Measurements from ENCODE around the gene FTSJ3.
"Not testable (repeated sequence)": the region's sequence is repeated elsewhere in the genome, so short reads cannot be mapped to it uniquely, and the experiment has no call there.

FTSJ3 gene

GRCh38 chr17:63827002-63827800 lies at the start of gene FTSJ3, which contains the start of gene PSMC5:
Gene FTSJ3, minus strand, starts transcription at chr17:63827663. Its CDS starts 761 bp downstream, at chr17:63826902.
Gene PSMC5, plus strand, starts transcription at chr17:63827431. Its CDS starts 60 bp downstream, at chr17:63827491.
- peak; percentile 84 to 89 (median 87) for DNase-seq (ENCODE audit: low read depth in 2 of 3, low spot score in 2 of 3)

DNA sequence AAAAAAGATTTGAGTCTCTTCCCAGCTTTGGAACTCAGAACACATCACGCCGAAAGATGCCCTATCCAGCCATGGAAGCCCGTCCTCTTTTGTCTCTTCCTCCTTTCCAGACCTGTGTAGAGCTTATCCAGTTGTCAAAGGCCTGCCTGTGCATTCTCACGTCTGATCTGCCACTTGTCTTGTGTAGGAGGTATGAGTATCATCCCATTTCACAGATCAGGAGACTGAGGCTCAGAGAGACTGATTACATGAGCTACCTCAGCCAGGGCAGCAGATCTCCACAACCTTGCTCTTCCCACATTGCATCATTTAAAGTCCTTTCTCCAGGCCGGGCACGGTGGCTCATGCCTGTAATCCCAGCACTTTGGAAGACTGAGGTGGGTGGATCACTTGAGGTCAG lies 47.2 kb upstream of the FTSJ3 start:
- not testable (repeated sequence) for DNase-seq (ENCODE audit: low read depth in 2 of 3, low spot score in 2 of 3)

DNA sequence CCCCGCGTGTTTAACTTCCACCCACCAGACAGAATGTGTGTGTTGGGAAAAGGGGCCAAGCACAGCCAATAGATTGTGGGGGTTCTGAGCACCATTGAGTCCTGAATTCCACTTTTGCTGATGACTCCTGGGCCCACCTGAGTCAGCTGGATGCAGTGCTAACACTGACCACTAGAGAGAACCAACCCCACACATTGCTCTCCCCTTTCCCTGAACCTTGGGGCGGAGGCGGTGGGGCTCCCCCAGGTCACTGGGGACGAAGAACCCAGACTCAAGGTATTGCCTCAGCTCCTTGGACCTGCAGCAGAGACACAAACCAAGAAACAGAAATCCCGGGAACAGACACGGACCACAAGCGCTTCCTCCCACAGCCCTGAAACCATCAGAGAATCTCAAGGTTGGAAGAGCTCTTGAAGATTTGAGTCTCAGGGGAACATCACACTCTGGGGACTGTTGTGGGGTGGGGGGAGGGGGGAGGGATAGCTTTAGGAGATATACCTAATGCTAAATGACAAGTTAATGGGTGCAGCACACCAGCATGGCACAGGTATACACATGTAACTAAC lies 46.7 kb upstream of the FTSJ3 start:
- not testable (repeated sequence) for DNase-seq (ENCODE audit: low read depth in 2 of 3, low spot score in 2 of 3)

DNA sequence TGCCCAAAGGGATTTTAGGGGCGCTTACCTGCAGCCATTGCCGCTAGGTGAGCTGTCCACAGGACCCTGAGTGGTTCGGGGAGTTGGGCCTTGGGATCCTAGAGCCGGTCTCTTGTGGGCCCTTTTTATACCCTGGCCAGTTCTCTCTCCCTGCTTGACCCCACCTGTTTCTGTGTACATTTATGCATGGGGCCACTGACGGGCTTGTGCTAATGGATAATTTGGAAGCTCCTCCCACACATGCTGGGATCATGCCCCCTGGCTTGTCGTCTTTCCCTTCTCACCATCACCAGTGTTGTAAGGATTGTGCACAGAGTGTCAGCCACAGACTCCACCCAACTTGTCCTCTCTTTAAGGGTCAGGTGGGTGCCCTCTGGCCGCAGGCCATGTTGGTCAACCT lies 46.1 kb upstream of the FTSJ3 start, which contains the start of gene CSH2:
Gene CSH2 (minus strand): TSS at position 101 of the 400 bp plus-strand sequence. CDS start 63 bp downstream, at position 38.
- DNase-seq (ENCODE audit: low read depth in 2 of 3, low spot score in 2 of 3) = not testable (repeated sequence)

- not testable (repeated sequence) for DNase-seq (ENCODE audit: low read depth in 2 of 3, low spot score in 2 of 3)
Observed at GRCh38 chr17:63871646-63872365, 44.3 kb upstream of the FTSJ3 start.

GRCh38 chr17:63870292-63870665 lies 42.8 kb upstream of the FTSJ3 start:
- not testable (repeated sequence) for DNase-seq (ENCODE audit: low read depth in 2 of 3, low spot score in 2 of 3)

GRCh38 chr17:63869491-63870291 lies 42.2 kb upstream of the FTSJ3 start:
- not testable (repeated sequence) for DNase-seq (ENCODE audit: low read depth in 2 of 3, low spot score in 2 of 3)

DNA sequence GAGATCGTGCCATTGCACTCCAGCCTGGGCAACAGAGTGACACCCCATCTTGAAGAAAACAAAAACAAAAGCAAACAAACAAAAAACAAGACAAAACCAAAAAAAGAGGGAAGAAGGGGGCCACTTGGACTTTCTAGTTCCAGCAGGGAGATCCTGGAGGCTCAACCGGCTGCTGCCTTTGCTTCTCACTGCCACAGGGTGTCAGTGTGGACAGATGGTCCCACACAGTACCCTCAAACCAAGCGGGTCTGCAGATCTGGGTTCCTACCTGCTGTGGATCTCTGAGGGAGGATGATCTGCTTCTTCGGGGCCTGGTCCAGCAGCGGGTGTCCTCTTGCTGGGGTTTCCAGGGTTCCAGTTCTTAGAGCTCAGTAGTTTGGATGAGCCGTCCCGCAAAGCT lies 39.2 kb upstream of the FTSJ3 start:
- DNase-seq (ENCODE audit: low read depth in 2 of 3, low spot score in 2 of 3) = not testable (repeated sequence)

DNA sequence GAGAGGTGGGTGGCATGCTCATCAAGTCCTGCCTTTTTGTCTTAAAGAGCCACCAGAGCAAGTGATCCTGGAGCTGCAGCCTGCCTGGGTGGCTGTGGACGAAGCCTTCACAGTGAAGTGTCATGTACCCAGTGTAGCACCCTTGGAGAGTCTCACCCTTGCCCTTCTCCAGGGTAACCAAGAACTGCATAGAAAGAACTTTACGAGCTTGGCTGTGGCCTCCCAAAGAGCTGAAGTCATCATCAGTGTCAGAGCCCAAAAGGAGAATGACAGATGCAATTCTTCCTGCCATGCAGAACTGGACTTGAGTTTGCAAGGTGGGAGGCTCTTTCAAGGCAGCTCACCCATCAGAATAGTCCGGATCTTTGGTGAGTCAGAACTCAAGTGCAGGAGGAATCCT lies 31.8 kb upstream of the FTSJ3 start:
- DNase-seq (ENCODE audit: low read depth in 2 of 3, low spot score in 2 of 3) = no peak

DNA sequence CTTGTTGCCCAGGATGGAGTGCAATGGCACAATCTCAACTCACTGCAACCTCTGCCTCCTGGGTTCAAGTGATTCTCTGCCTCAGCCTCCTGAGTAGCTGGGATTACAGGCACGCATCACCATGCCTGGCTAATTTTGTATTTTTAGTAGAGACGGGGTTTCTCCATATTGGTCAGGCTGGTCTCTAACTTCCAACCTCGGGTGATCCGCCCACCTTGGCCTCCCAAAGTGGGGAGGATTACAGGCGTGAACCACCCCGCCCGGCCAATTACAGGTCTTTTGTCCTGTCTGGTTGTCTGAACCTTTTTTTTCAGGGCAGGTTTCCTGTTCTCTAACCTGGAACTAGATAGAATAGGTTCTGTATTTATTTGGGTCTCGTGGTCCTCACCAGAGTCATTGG lies 29.0 kb upstream of the FTSJ3 start:
- not testable (repeated sequence) for DNase-seq (ENCODE audit: low read depth in 2 of 3, low spot score in 2 of 3)

- DNase-seq (ENCODE audit: low read depth in 2 of 3, low spot score in 2 of 3) = no peak
Observed at GRCh38 chr17:63855185-63855584, 27.7 kb upstream of the FTSJ3 start.

DNA sequence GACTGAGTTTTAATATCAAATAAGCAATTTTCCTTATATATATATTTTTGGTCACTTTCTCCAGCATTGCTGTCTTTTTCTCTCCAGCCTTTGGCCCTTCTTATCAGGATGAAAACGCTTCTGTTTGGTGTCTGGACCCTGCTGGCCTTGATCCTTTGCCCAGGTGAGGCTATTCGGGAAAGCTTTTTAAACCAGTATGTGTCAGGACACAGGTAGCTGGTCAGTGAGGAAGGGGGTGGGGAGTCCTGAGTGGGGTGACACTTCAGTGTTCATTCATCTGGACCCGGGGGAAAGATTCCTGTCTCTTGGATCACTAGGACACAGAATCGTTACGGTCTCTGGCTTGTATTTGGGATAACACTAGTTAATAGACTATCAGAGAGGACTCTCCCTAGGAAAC lies 27.2 kb upstream of the FTSJ3 start:
- DNase-seq (ENCODE audit: low read depth in 2 of 3, low spot score in 2 of 3) = no peak

DNA sequence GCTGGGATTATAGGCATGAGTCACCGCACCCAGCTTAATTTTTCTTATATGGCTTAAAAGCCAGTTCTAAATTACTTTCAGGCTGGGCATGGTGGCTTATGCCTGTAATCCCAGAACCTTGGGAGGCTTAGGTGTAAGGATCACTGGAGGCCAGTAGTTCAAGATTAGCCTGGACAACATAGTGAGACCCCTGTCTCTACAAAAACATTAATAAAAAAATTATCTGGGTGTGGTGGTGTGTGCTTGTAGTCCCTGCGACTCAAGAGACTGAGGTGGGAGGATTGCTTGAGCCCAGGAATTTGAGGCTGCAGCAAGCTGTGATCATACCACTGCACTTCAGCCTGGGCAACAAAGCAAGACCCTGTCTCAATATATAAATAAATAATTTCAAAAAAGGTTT lies 25.8 kb upstream of the FTSJ3 start:
- DNase-seq (ENCODE audit: low read depth in 2 of 3, low spot score in 2 of 3) = no peak

GRCh38 chr17:63850401-63850800 lies 22.9 kb upstream of the FTSJ3 start:
- no peak for DNase-seq (ENCODE audit: low read depth in 2 of 3, low spot score in 2 of 3)

DNA sequence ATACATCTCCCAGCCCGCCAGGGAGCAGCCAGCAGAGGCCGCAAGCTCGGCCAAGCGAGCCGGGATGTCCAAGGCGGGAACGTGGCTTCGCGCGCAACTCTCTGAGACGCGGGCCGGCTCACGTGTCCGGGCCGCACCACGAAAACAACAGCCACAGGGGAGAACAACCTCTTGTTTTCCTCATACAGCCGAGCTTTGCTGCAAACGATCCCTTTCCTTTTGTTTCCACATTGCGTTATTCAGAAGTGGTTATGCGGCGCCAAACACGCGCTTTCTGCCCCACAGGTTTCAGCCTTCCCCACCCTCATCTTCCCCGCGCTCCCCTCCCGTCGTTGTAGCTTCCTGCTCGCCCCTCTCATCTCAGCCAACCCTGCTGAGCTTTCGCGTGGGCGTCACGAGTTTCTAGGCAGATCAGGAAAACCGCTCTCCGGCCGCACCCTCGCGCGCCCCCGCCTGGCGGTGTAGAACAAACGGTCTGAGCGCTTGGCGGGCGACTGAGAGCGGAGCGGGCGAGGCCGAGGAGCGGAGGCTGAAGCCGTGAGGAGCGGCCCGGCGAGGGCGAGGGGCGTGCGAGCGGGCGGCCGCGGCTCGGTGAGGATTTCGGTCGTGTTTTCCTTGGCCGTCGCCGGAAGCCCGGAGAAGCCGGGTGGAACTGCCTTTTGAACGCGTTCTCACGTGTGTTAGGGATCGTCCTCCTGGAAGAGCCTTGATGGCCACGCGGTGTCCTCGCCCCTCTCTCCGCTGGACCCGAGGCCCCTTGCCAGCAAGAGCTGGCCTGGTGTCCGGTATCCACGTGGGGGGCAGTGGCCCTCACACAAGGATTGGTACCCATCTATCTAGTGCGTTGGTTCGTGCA lies 21.6 kb upstream of the FTSJ3 start:
- peak; percentile 91 to 96 (median 95) for DNase-seq (ENCODE audit: low read depth in 2 of 3, low spot score in 2 of 3)

DNA sequence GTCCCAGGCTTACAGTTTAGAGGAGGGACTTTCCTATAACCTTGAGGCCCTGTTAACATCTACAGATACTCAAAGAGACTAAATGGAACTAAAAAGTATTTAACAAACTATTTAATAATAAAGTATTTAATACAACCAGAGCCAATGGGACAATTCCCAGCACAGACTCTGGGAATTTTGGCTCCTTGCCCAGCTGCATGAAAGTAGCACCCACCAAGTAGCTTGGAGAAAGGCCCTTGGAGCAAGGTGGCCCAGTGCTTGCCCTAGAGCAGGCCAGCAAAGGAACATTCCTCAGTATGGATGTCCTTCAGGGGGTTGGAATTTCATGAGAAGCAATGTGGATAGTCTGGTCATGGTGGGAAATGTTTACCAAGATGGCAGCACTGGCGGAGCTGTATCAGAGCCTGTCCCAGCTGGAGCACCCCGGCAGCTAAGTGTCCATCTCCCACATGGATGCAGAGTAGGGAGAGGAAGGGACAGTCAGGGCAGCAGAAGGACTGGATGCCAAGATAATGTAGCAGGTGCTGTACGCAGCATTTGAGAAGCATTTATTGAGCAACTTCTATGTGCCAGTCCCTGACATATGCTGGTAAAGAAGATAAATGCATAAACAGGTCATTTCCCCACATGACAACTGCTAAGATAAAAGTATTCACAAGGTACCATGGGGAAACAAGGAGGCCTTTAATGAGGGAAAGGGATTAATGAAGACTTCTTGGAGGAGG lies 20.2 kb upstream of the FTSJ3 start:
- no peak for DNase-seq (ENCODE audit: low read depth in 2 of 3, low spot score in 2 of 3)

GRCh38 chr17:63845509-63845908 lies 18.0 kb upstream of the FTSJ3 start:
- no peak for DNase-seq (ENCODE audit: low read depth in 2 of 3, low spot score in 2 of 3)

DNA sequence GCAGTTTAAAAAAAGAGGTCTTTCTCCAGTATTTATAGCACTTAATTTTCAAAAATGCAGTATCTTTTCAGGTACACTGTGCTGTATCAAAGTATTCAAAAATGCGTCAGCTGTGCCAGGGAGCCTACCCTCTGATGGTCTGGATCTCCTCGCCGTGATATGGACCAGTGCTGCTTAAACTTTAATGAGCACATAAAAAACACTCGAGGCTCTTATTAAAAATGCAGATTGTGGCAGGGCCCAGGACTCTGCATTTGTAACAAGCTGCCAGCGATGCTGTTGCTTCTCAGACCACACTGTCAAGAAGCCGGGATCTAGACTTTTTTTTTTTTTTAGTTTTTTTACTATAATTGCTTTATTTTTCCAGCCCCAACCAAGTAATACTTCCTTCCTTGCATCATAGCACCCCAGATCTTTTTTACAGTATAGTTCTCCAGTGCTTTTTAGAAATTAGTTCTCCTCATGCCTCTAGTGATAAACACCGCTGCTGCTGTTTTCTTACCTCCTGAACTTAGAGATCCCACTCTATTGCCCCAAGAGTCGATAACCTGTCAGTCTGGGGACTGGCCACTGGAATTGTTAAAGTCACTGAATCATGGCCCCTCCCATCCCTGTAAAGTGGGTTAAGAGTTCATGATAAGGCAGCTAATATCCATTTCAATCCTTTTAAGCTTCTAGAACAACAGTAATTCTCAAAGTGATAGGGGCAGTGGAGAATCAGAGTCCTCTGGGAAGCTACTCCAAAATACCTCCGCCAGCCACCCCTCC lies 16.6 kb upstream of the FTSJ3 start:
- no peak for DNase-seq (ENCODE audit: low read depth in 2 of 3, low spot score in 2 of 3)
